Activated B cell treated with CpG ODN at 0.5 μM for 24 hours (primary cell): ENCODE data around the gene HDC. TPM values are rescaled to one million over a fixed set of nuclear protein-coding genes. Genes with fewer than 3 reads are reported as not detected.

Experiments used
- ATAC-seq: fragments of 200-7000 bp; cut with Tn5 transposase; one replicate; pipeline ENCODE4 v1.10.0; 2021; ENCODE audit warnings: low read depth, mild to moderate bottlenecking, moderate library complexity
- CTCF ChIA-PET: fragments of 350-600 bp; sonication (Branson Sonifier 250); formaldehyde crosslinking; loops from one replicate; lab custom pipeline; 2021; ENCODE audit warnings: antibody characterized with exemption; lab: Charles Lee
- POLR2A ChIA-PET: fragments of 350-600 bp; sonication (Branson Sonifier 250); formaldehyde crosslinking; loops from one replicate; lab custom pipeline; 2021; ENCODE audit warnings: antibody characterized with exemption; lab: Charles Lee
- DNase-seq: peaks from one replicate; pipeline ENCODE4 v3.0.0; 2022
- H3K27ac Mint-ChIP-seq: one replicate; pipeline ENCODE4 v1.8.0; 2020; ENCODE audit warnings: mixed read lengths
- H3K27me3 Mint-ChIP-seq: one replicate; pipeline ENCODE4 v1.8.0; 2021; ENCODE audit warnings: mixed read lengths
- H3K36me3 Mint-ChIP-seq: one replicate; pipeline ENCODE4 v1.8.0; 2021; ENCODE audit warnings: low read depth, mixed read lengths
- H3K4me1 Mint-ChIP-seq: one replicate; pipeline ENCODE4 v1.8.0; 2021; ENCODE audit warnings: mixed read lengths
- H3K4me3 Mint-ChIP-seq: one replicate; pipeline ENCODE4 v1.8.0; 2020; ENCODE audit warnings: mild to moderate bottlenecking, mixed read lengths
- H3K9me3 Mint-ChIP-seq: one replicate; pipeline ENCODE4 v1.8.0; 2020; ENCODE audit warnings: mixed read lengths
- intact Hi-C: fragments of 100-400 bp; cut with micrococcal nuclease; formaldehyde crosslinking; loops from one replicate; pipeline ENCODE4 v1.15.1; 2024
- total RNA-seq: library from RNA; stranded (reverse); gene quantifications from 2 replicates; pipeline ENCODE4 v1.2.3, GENCODE V29; 2022
- TF ChIP-seq, protein P1 (sequence below): fragments of 200-600 bp; IDR thresholded peaks from one replicate; pipeline ENCODE4 v1.8.0; 2022; ENCODE audit warnings: antibody characterized with exemption, mild to moderate bottlenecking

HDC gene
- total RNA-seq, 1 donor from 2014 or later: not detected

- Mint-ChIP-seq H3K27me3 (no peaks in the 10 kb centered on the region), H3K9me3 (no peaks in the 10 kb centered on the region), H3K4me3 (no peak overlapping the region), H3K4me1 (peaks cover 9% of the 10 kb centered on the region), H3K36me3 (no peaks in the 10 kb centered on the region), H3K27ac (no peak overlapping the region)
- intact Hi-C loops: no loop called here
- ATAC-seq (no peak), DNase-seq (no peak)
- POLR2A ChIA-PET: no interaction called here
- CTCF ChIA-PET: no interaction called here
- TF ChIP-seq, protein P1, sequence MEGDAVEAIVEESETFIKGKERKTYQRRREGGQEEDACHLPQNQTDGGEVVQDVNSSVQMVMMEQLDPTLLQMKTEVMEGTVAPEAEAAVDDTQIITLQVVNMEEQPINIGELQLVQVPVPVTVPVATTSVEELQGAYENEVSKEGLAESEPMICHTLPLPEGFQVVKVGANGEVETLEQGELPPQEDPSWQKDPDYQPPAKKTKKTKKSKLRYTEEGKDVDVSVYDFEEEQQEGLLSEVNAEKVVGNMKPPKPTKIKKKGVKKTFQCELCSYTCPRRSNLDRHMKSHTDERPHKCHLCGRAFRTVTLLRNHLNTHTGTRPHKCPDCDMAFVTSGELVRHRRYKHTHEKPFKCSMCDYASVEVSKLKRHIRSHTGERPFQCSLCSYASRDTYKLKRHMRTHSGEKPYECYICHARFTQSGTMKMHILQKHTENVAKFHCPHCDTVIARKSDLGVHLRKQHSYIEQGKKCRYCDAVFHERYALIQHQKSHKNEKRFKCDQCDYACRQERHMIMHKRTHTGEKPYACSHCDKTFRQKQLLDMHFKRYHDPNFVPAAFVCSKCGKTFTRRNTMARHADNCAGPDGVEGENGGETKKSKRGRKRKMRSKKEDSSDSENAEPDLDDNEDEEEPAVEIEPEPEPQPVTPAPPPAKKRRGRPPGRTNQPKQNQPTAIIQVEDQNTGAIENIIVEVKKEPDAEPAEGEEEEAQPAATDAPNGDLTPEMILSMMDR: no peak
These were observed 20.4 kb downstream of the HDC start for GRCh38 chr15:50244959-50245624.

DNA sequence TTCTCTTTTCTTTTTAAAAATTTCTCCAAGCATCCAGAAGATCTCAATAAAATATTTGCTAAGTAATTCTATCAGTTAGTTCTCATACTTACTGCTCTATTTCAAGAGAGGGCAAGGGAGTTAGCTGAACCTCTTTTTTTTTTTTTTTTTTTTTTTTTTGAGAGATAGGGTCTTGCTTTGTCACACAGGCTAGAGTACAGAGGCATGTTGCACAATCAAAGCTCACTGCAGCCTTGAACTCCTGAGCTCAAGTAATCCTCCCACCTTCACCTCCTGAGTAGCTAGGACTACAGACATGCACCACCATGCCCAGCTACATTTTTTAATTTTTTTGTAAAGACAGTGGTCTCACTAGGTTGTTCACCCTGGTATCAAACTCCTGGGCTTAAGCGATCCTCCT, 21.4 kb downstream of the HDC start:
- CTCF ChIA-PET: no interaction called here
- DNase-seq (no peak), ATAC-seq (no peak)
- Mint-ChIP-seq H3K27ac (no peak overlapping the region), H3K9me3 (no peaks in the 10 kb centered on the region), H3K36me3 (no peaks in the 10 kb centered on the region), H3K27me3 (no peaks in the 10 kb centered on the region), H3K4me1 (peaks cover 9% of the 10 kb centered on the region), H3K4me3 (no peak overlapping the region)
- intact Hi-C loops: no loop called here
- TF ChIP-seq, protein P1: no peak
- POLR2A ChIA-PET: no interaction called here

DNA sequence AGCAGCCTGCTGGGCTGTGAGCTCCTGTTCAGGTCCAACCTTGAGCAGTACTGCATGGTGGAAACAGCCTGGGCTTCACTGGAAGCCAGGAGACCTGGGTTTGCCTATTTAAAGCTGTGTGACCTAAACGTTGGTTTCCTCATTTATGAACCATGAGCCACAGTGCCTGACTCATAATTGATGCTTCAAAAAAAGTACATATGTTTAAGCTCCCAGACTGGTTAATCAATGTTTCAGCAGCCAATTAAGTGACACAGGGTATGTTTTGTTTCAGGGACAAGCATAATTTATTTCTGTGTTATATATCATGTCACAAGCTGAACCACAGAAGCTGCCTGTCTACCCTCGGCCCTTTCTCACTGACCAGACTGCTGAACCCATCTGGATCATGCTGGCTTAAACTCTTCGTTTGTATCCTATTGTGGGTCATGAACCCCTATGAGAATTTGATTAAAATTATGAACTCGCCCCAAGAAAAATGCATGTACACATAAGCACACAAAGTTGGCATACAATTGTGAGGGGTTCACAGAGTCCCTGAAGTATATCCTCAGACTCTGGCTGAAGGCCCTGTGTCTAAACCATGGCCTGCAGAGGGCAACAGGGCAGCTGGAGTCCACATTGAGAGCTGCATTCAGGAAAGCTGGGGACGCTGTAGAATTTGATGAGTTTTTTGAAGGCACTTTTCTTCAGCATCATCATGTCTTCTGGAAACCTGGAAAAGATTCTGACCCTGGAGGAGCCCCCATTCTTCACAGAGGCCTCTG, 23.7 kb downstream of the HDC start:
- DNase-seq (no peak), ATAC-seq (no peak)
- H3K4me1 Mint-ChIP-seq: no peaks in the 10 kb centered on the region
- ChIA-PET POLR2A (no interaction called here), CTCF (no interaction called here)
- no peaks in the 10 kb centered on the region for H3K27me3 Mint-ChIP-seq
- TF ChIP-seq, protein P1: no peak
- no peaks in the 10 kb centered on the region for H3K36me3 Mint-ChIP-seq
- intact Hi-C loops: no loop called here
- no peak overlapping the region for H3K27ac Mint-ChIP-seq
- no peak overlapping the region for H3K4me3 Mint-ChIP-seq
- H3K9me3 Mint-ChIP-seq: no peaks in the 10 kb centered on the region

DNA sequence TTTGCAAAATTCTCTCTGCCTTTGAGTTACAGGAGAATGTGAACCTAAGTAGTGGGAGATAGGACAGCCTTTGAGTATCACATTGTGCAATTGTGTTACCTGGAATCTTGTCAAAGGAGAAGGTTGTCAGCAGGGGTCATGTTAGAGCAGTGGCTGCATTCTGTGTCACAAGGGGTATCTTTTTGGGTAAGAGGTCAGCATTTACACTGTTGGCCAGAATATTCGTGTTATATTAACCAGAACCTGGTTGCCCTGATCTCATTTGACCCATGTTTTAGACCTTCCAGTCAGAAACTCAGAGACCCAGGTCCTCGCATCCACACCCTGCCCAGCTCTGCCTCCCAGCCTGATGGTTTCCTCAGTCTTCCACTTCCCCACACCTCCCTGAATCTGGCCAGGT, 27.3 kb downstream of the HDC start:
- intact Hi-C loops: no loop called here
- ATAC-seq (no peak), DNase-seq (no peak)
- ChIA-PET POLR2A (no interaction called here), CTCF (no interaction called here)
- H3K27ac Mint-ChIP-seq: no peak overlapping the region
- no peaks in the 10 kb centered on the region for H3K36me3 Mint-ChIP-seq
- H3K4me3 Mint-ChIP-seq: no peak overlapping the region
- no peaks in the 10 kb centered on the region for H3K27me3 Mint-ChIP-seq
- H3K9me3 Mint-ChIP-seq: no peaks in the 10 kb centered on the region
- TF ChIP-seq, protein P1: no peak
- no peaks in the 10 kb centered on the region for H3K4me1 Mint-ChIP-seq

DNA sequence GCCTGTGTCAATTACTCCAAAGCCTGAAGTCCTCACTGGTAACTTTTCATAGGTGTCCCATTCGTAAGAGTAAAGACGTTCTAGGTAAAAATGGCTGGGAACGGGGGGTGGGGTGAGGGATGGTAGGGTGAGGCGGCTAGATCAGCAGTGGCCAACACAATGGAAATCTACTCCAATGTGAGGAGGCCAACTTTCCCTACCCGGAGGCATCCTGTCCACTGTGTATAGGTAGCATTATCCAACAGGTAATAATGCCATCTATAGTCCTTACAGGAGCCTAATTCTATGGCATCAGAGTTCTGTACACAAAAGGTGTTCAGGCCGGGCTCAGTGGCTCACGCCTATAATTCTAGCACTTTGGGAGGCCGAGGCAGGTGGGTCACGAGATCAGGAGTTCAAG, 29.1 kb downstream of the HDC start:
- TF ChIP-seq, protein P1: no peak
- H3K4me3 Mint-ChIP-seq: no peak overlapping the region
- no peaks in the 10 kb centered on the region for H3K27me3 Mint-ChIP-seq
- CTCF ChIA-PET: no interaction called here
- no peaks in the 10 kb centered on the region for H3K4me1 Mint-ChIP-seq
- H3K36me3 Mint-ChIP-seq: no peaks in the 10 kb centered on the region
- no peak overlapping the region for H3K27ac Mint-ChIP-seq
- no peaks in the 10 kb centered on the region for H3K9me3 Mint-ChIP-seq
- POLR2A ChIA-PET: no interaction called here
- intact Hi-C loops: no loop called here
- ATAC-seq: no peak
- DNase-seq: no peak
